ENCODE measurements around the gene PLEKHA4.
"Not testable (repeated sequence)": the region's sequence is repeated elsewhere in the genome, so short reads cannot be mapped to it uniquely, and the experiment has no call there.

PLEKHA4 gene

DNA sequence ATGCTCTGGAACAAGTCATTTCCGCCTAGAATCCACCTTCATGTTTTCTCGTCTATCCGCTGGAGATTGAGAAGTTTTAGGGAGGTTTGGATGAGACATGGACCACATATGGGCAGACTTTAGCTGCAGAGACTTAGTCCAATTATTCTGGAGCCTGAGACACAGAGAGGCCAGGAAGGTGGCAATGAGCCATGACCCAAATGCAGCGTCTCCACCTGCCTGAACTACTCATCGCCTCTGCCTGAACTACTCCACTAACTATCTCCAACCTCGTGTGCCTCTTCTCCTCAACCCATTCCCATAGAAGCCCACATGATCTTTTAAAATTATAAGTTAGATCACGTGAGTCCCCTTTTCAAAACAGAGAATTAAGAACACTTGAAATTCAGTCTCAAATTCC, 5.6 kb downstream of the PLEKHA4 start:
- FAIRE-seq, result no peak

DNA sequence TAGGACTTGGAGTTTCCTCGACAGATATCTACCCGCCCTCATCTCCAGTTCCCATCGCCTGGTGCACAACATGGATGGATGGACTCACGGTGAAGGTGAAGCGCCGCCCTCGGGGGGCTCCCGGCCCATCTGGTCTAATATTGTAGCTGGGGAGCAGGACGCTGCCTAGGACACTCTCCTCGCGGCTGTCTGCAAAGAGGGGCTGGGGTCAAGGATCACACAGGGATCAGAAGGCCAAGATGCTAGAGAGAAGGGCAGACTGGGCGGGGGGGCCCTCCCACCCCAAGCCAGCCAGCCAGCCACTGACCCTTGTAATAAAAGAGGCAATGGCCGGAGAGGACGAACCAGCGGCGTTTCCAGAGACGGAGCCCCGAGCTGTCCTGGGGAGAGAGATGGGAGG, 7.1 kb downstream of the PLEKHA4 start:
- no peak for FAIRE-seq

DNA sequence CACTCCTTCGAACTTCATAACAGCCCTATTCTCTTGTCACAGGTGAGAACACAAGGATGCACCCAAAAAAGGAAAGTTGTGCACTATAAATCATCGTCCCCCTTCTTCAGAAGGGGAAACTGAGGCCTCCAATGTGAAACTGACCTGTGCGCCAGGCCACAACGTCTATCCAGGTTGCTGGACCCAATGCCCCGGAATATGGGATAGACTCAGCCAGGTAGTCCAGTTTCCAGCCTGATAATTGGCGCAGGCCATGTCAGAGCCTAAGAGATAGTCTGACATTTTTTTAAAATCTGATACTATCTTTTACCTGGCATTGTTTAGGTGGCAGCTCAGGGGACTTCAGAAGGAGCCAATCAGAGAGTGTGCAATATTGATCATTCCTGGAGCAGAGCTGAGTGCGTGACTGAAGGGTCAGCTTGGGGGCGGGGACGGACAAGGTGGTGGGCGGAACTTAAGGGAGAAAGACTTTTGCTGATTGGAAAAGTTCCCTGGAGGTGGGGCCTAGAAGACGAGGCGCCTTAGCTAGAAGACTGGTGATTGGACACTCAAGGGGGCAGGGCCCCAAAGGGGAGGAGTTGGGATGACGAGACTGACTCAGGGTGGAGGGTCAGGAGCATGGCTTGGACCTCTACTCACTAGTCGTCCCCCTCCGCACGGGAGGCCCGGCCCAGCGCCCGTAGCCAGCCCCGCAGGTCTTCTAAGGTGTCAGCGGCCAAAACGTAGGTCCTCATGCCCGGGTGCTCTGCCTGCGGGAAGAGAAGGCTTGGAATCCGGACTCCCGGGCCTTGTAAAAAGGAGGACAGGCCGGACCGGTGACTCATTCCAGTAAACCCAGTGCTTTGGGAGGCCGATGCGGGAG, 8.5 kb downstream of the PLEKHA4 start:
- no peak for FAIRE-seq

DNA sequence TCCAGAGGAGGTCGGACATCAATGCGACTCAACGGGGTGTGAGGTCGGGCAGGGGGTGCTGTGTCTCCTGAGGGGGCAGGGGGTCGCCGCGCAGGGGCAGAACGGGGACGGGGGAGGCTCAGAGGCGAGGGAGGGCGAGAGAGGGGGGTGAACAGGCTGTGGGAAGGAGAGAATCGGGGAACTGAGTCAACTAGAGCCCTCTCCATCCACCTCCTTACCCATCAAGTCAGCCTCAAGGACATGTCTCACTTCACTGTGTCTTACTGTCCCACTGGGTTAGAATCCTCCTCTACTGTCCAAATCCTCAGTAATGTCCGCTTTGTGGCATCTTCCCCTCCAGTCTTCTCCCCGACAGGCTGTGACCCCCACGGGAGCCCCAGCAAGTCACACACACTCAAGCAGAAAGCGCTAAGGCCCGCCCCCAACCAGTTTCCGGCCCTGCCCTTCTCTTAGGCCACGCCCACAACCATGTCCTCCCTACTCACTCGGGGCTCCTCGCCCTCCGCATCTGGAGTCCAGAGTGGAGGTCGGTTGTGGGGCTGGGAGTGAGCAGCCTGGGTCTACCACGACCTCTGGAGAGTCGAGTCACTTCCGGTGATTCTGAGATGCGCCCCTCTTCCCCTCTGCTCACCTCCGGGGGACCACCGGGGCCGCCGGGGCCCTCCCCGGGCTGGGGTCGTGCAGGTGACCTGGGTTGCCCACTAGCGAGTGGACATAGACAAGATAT, 9.3 kb downstream of the PLEKHA4 start:
- FAIRE-seq, result no peak

DNA sequence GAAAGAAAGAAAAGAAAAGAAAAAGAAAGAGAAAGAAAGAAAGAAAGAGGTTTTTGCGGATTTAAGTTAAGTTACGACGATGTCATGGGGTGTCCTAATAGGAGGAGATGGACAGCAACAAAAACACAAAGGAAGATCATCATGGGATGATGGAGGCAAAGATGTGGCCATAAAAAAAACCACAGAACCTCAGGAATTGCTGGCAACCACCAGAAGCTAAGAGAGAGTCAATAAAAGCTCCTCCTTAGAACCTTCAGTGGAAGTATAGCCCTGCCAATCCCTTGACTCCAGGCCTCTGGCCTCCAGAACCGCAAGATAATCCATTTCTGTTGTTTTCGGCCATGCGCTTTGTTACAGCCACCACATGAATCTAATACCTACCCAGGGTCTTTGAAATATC, 11.5 kb downstream of the PLEKHA4 start:
- no peak for FAIRE-seq

DNA sequence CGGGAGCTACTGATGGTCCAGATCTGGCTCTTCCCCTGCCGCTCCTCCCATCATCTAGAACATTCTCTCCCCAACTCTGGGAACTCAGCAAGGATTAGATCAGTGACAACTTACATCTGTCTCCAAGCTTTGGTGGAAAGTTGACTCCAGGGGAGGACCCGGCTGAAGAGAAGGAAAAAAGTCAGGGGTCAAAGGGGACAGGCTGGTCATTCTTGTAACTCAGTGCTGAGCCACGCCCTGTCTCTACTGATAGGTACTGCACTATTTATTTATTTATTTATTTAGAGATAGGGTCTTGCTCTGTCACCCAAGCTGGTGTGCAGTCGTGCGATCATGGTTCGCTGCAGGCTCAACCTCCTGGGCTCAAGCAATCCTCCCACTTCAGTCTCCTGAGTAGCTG, 14.3 kb downstream of the PLEKHA4 start:
- no peak for FAIRE-seq

DNA sequence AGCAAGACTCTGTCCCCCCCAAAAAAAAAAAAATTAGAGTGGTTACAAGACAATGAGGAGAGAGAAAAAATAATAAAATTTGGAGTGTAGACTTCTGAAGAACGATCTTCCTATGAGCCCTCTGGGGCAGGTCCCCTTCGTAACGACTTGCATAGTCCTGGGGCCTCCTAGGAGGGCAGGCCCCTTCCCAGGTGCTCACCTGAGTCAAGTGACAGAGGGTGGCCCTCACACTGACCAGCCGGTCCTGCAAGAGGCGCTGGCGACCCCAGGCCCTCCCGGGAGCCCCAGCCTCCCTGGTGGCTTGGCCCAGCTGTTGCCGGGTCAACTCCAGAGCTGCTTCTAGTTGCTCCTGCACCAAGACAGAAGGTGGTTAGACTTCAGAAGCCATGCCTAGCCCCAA, 14.9 kb downstream of the PLEKHA4 start:
- no peak for FAIRE-seq

DNA sequence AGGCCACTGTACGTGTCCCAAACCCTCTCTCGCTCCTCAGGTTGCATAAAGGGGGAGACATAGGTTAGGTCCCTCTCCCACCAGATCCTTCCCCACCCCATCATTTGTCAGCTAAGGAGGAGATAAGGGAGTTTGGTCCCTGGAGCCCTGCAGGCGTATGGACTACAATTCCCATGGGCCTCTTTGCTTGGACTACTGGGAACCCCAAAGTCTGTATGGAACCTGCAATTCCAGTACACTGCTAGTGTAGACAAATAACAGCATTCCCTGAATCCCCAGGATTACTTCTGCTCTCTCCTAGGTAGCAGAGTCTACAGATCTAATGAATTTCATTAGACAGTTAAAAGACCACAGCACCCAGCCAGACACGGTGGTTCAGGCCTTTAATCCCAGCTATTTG, 16.1 kb downstream of the PLEKHA4 start:
- FAIRE-seq, result no peak

DNA sequence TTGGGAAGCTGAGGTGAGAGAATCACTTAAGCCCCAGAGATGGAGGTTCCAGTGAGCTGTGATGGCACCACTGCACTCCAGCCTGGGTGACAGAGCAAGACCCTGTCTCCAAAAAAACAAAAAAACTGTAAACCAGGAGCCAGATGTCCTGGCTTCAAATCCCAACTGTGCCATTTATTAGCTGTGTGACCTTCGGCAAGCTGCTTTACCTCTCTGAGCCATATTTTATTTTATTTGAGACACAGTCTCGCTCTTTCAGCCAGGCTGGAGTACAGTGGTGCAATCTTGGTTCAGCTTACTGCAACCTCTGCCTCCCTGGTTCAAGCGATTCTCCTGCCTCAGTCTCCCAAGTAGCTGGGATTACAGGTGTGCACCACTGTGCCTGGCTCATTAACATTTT, 21.8 kb downstream of the PLEKHA4 start:
- FAIRE-seq, result not testable (repeated sequence)

DNA sequence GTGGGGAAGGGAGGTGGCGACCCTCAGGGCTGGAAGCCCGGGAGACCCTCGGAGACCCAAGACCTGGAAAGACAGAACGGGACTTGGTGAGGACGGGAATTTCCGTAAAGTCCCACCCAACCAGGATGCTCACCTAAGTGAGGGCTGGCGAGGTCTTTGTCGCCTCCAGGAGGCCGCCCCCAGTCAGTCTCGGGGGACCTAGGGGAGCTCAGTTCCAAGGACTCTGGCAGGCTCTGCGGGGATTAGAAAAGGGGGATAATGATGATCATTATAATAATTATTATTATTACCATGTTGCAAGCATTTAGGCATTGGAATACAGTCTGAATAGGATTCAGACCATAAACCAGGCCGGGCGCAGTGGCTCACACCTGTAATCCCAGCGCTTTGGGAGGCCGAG, 23.0 kb downstream of the PLEKHA4 start:
- no peak for FAIRE-seq

DNA sequence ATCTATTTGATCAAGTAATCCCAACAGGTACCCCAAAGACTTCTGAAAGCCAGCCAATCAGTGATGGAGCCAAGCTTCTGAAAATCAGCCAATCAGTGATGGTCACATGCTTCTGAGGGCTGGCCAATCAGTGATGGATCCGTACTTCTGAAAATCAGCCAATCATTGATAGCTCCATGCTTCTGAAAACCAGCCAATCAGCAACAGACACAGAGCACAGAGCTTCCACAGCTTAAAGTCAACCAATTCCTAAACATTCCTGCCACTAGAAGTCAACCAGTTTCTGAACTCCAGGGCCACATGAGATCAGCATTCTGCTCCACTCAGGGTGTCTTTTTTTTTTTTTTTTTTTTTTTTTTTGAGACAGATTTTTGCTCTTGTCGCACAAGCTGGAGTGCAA, 23.9 kb downstream of the PLEKHA4 start:
- FAIRE-seq, result no peak

DNA sequence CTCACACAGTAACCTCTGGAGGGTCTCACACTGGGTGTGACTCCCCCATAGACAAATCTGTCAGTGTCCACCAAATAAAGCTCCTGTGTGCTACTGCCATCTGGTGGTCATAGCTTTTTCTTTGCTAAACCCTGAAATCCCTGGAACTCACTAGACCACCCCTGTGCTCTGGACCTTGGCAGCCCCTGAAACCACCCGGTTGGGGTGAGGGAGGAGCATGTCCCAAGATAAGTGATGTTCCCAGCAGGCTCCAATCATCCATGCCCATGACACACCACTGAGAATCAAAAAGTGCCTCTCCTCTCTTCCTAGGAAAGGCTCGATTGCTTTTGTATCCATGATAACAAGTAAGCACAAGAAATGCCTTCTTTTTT, 25.6 kb downstream of the PLEKHA4 start:
- no peak for FAIRE-seq

DNA sequence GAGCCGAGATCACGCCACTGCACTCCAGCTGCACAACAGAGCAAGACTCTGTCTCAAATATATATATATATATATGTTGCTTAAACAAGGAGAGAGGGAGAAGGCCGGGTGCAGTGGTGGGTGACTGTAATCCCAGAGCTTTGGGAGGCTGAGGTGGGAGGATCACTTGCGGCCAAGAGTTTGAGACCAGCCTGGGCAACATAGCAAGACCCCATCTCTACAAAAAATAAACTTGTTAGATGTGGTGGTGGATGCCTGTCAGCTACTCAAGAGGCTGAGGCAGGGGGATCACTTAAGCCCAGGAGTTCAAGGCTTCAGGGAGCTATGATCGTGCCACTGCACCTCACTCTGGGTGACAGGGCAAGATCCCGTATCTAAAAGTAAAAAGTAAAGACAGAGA, 26.8 kb downstream of the PLEKHA4 start:
- no peak for FAIRE-seq

DNA sequence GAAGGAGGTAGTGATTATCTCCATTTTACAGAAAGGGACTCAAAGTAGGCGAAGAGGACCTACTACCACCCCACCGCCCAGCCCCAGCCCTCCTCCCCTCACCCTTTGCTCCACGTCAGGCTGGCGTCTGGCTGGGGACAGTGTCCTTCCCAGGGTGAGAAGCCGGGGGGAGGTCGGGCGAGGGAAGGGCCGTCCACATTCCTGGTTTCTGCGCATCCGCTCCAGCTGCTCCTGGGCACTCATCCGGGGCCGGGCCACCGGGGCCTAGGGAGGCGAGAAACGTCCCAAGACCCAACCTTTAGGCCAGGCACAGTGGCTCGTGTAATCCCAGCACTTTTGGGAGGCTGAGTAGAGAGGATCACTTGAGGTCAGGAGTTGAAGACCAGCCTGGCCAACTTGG, 27.4 kb downstream of the PLEKHA4 start:
- FAIRE-seq, result no peak

DNA sequence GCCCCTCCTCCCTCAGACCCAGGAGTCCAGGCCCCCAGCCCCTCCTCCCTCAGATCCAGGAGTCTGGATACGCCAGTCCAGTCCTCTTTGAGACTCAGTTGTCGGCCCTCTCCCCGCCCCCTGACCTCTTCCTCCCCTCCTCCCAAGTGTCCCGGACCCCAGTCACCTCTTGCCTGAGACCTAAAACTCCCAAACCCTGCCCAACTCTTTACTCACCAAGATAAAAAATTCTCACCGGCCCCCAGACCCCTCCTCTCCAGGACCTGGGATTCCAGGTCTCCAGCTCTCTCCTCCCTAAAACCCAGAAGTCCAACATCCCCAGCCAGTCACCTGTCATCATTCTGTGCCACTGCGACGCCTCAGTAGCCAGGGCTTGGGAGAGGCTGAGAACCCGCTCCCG, 30.7 kb downstream of the PLEKHA4 start:
- no peak for FAIRE-seq

DNA sequence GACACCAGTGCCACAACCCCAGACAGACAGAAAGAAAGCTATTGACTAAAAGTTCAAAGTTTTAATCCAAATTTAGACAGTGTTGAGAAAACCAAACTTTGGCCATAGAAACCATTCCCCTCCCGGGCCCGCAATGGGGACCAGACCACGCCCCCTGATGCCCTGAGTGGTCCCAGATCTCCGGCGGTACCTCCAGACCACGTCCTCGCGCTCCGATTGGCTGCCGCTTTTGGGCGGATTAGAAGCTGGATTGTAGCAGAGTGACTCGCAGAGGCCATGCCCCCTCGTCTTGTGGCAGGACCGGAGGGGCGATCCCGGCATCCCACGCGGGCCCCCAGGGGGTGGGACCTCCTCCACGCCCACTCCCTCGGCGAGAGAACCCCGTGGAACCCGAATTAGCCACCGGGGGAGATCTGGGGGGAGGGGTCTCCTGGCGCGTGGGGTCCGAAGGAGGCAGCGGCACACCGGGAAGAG, 31.3 kb downstream of the PLEKHA4 start:
- peak; percentile 67 for FAIRE-seq

DNA sequence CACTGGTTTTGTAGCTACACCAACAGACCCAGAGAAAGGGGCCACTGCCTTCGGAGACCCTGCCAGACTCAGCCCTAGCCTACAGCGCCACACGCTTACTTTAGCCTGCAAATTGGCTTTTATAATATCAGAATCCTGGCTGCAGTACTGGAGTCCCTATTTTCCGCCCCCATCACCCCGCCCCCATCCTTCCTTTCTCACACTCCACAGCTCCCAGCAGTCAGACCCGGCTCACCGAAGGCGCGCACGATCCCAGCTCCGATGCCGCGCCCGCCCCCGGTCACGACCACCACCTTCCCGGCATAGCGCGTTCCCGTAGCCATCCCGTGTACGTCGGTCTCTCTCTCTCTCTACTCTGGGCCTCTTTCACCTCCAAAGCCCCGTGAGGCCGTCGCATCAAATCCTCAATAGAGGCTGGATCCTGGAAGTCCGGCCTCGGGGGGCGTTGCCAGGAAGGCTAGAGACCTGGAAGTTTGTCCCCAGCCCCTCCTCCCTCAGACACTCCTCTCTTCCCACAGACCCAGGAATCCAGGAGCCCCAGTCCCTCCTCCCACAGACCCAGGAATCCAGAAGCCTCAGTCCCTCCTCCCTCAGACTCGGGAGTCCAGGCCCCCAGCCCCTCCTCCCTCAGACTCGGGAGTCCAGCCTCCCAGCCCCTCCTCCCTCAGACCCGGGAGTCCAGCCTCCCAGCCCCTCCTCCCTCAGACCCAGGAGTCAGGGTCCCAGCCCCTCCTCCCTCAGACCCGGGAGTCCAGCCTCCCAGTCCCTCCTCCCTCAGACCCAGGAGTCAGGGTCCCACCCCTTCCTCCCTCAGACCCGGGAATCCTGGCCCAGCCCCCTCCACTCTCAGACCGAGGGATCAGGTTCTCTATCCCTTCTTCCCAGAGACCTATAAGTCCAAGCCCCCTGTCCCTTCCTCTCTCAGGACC, 32.1 kb downstream of the PLEKHA4 start, which contains the start of gene HSD17B14:
HSD17B14 (minus strand) TSS at position 403 of the 929 bp plus-strand sequence; CDS start at position 323, 80 bp downstream.
- no peak for FAIRE-seq

DNA sequence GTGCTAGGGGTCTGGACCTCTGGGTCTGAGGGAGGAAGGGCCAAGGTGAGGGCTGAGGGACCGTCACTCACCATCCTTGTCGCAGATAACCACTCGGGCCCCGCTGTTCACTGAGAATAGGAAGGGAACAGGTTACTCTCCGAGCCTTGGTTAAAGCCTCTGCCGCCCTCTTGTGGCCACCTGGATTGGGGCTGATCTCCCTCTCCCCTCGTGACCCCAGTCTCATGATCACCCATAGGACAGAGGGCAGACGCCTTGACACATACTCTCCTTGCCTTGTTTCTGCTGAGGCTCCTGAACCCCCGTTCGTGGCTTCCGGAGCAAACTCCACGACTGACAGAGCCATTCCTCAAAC, 32.7 kb downstream of the PLEKHA4 start:
- FAIRE-seq, result no peak

DNA sequence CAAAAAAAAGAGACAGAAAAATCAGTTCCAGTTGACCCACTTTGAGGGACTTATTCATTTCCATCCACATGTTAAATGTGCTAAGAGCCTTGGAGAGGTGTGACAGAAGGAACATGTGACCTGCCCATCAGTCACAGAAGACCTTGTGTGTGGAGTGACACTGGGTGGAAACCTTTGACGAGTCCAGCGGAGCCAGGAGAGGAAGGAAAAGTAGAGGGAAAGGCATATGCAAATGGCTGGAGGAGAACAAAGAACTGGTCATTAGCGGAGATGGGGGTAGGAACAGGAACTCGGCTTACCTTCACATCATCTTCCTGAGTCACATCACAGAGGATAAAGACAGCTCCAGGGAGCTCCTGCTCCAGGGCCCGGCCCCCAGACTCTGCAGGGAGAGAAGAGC, 34.4 kb downstream of the PLEKHA4 start:
- FAIRE-seq, result no peak

DNA sequence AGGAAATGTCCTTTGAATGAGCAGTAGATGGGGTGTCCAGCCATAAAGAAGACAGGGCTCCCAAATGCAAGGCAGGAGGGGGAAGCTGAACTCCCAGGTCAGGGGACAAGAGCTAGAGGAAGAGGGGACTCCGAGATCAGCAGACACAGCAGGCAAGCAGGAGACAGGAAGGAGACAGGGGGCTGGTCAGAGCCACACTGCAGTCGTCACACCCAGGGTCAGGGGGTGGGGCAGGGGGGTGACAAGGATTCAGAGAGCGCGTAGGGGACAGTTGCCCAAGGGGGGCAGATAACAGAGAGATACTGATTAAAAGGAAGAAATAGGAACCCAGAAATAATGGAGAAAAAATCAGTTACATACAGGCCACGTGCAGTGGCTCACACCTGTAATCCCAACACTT, 35.4 kb downstream of the PLEKHA4 start:
- no peak for FAIRE-seq

DNA sequence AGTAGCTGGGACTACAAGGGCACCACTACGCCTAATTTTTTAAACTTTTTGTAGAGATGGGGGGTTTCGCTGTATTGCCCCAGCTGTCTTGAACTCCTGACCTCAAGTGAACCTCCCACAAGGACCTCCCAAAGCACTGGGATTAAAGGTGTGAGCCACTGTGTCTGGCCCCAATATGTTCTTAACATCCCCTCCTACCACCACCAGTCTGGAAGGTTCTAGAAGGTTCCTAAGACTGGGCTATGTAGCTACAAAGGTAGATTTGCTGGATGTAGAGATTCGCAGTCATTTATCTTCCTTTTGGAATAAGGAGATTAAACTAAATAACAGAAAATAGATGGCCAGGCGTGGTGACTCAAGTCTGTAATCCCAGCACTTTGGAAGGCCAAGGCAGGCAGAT, 37.5 kb downstream of the PLEKHA4 start:
- no peak for FAIRE-seq

DNA sequence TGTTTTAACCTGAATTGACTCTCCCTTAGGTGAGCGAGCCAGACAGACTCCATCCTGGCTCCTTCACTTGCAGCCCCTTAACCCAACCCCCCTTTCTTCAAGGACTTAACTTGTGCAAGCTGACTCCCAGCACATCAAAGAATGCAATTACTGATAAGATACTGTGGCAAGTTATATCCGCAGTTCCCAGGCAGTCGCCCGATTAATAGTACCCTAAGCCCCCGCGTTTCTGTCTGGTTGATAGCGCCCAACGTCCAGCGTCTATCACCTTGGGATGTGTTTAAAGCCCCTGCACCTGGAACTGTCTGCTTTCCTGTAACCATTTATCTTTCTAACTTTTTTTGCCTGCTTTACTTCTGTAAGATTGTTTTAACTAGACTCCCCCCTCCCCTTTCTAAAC, 38.3 kb downstream of the PLEKHA4 start:
- FAIRE-seq, result no peak

DNA sequence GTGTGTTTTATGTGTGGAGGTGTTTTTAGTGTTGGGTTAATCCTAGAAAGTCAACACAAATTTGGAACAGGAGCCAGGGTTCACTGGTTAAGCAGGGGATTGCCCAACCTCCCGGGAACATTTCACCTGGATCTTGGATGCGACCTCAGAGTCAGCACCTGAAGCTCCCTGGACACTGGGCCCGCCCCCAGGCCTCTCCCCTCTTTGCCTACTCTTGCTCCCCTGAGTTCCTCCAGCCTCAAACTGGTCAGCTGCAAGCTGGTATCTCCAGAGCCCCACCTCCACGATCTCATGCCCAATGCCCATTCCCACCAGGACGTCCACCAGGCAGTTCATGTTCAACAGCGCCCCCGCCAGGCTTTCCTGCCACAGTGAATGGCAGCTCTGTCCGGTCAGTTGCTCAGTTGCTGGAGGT, 41.8 kb downstream of the PLEKHA4 start:
- no peak for FAIRE-seq
